HEK293 (cell line): ENCODE measurements around the gene MCUR1.

Source experiments
- CTCF ChIA-PET: fragments of 350-600 bp; formaldehyde crosslinking; extraction: SDS; loops from one replicate; lab custom pipeline; 2021; ENCODE audit warnings: antibody characterized with exemption; lab: Yijun Ruan, JAX
- POLR2A ChIA-PET: fragments of 300-600 bp; formaldehyde crosslinking; extraction: SDS; loops from one replicate; lab custom pipeline; 2020; ENCODE audit warnings: antibody characterized with exemption, inconsistent platforms; lab: Yijun Ruan, JAX
- H3K27ac ChIP-seq: fragments of 200-500 bp; sonication (Bioruptor generic); 2 replicates; pipeline ENCODE4 v1.5.1; 2014; ENCODE audit warnings: low read depth, low read length, control low read depth, inconsistent platforms; ENCODE audit errors: extremely low read depth
- H3K36me3 ChIP-seq, 2 experiments: fragments of 200-500 bp in 1 of 2; sonication (Bioruptor generic) in 1 of 2; 1 replicate in 1 of 2; 2 replicates in 1 of 2; pipeline ENCODE4 v1.5.1; 2014 to 2017; ENCODE audit warnings: inconsistent platforms in 2 of 2, low read length in 2 of 2; ENCODE audit not compliant: control insufficient read depth in 2 of 2, insufficient read depth in 1 of 2
- H3K4me1 ChIP-seq: fragments of 200-500 bp; sonication (Bioruptor generic); 2 replicates; pipeline ENCODE4 v1.5.1; 2014; ENCODE audit warnings: mild to moderate bottlenecking, low read length, inconsistent platforms; ENCODE audit not compliant: control insufficient read depth, insufficient read depth
- H3K4me3 ChIP-seq: 2 replicates; pipeline ENCODE4 v1.5.1; 2011; ENCODE audit warnings: low read depth, mild to moderate bottlenecking, control low read depth, low read length, moderate library complexity
- H3K9me3 ChIP-seq: fragments of 200-500 bp; sonication (Bioruptor generic); 2 replicates; pipeline ENCODE4 v1.5.1; 2014; ENCODE audit warnings: low read depth, low read length, inconsistent platforms; ENCODE audit not compliant: control insufficient read depth, insufficient read depth
- CTCF ChIP-seq: fragments of 450-650 bp; formaldehyde crosslinking; IDR thresholded peaks from 2 replicates; pipeline ENCODE4 v1.5.1; 2016; ENCODE audit warnings: missing biosample characterization, missing genetic modification characterization
- GLI4 ChIP-seq: fragments of 450-650 bp; formaldehyde crosslinking; IDR thresholded peaks from 2 replicates; pipeline ENCODE4 v1.5.1; 2016; ENCODE audit warnings: missing biosample characterization, missing genetic modification characterization
- GLIS1 ChIP-seq: fragments of 450-650 bp; formaldehyde crosslinking; IDR thresholded peaks from 2 replicates; pipeline ENCODE4 v1.5.1; 2016; ENCODE audit warnings: missing biosample characterization, missing genetic modification characterization
- HOXA7 ChIP-seq: sonication (generic); formaldehyde crosslinking; IDR thresholded peaks from 2 replicates; pipeline ENCODE4 v1.8.1; 2022; ENCODE audit warnings: missing genetic modification reagents, borderline replicate concordance
- KLF17 ChIP-seq: fragments of 450-650 bp; formaldehyde crosslinking; IDR thresholded peaks from 2 replicates; pipeline ENCODE4 v1.5.1; 2016; ENCODE audit warnings: missing biosample characterization, missing genetic modification characterization
- OVOL3 ChIP-seq: fragments of 450-650 bp; formaldehyde crosslinking; IDR thresholded peaks from 2 replicates; pipeline ENCODE4 v1.5.1; 2016; ENCODE audit warnings: missing biosample characterization, missing genetic modification characterization
- PRDM1 ChIP-seq: fragments of 450-650 bp; formaldehyde crosslinking; IDR thresholded peaks from 2 replicates; pipeline ENCODE4; 2016; ENCODE audit warnings: missing biosample characterization, missing genetic modification characterization
- SALL2 ChIP-seq: fragments of 450-650 bp; formaldehyde crosslinking; IDR thresholded peaks from 2 replicates; pipeline ENCODE4 v1.5.0; 2017; ENCODE audit warnings: missing biosample characterization, mild to moderate bottlenecking, missing genetic modification characterization, borderline replicate concordance
- SCRT2 ChIP-seq: fragments of 450-650 bp; formaldehyde crosslinking; IDR thresholded peaks from 2 replicates; pipeline ENCODE4 v1.5.1; 2016; ENCODE audit warnings: missing biosample characterization, missing genetic modification characterization
- ZBTB20 ChIP-seq: fragments of 450-650 bp; formaldehyde crosslinking; IDR thresholded peaks from 2 replicates; pipeline ENCODE4 v1.5.1; 2016; ENCODE audit warnings: missing biosample characterization, missing genetic modification characterization
- ZNF175 ChIP-seq: fragments of 450-650 bp; formaldehyde crosslinking; IDR thresholded peaks from 2 replicates; pipeline ENCODE4 v1.5.1; 2016; ENCODE audit warnings: missing biosample characterization, missing genetic modification characterization
- ZNF221 ChIP-seq: fragments of 450-650 bp; formaldehyde crosslinking; IDR thresholded peaks from 2 replicates; pipeline ENCODE4 v1.5.1; 2017; ENCODE audit warnings: missing biosample characterization, missing genetic modification characterization, borderline replicate concordance
- ZNF24 ChIP-seq: fragments of 450-650 bp; formaldehyde crosslinking; IDR thresholded peaks from 2 replicates; pipeline ENCODE4 v1.5.1; 2016; ENCODE audit warnings: missing biosample characterization, missing genetic modification characterization
- ZNF324 ChIP-seq: fragments of 450-650 bp; formaldehyde crosslinking; IDR thresholded peaks from 2 replicates; pipeline ENCODE4 v1.5.1; 2016; ENCODE audit warnings: missing biosample characterization, missing genetic modification characterization
- ZNF335 ChIP-seq: fragments of 450-650 bp; formaldehyde crosslinking; conservative IDR thresholded peaks from 2 replicates; pipeline ENCODE4 v1.5.1; 2016; ENCODE audit warnings: missing biosample characterization, missing genetic modification characterization
- ZNF341 ChIP-seq: fragments of 450-650 bp; formaldehyde crosslinking; IDR thresholded peaks from 2 replicates; pipeline ENCODE4; 2016; ENCODE audit warnings: low read depth, missing biosample characterization, missing genetic modification characterization
- ZNF362 ChIP-seq: fragments of 450-650 bp; formaldehyde crosslinking; IDR thresholded peaks from 2 replicates; pipeline ENCODE4 v1.5.1; 2016; ENCODE audit warnings: missing biosample characterization, missing genetic modification characterization
- ZNF37A ChIP-seq: fragments of 450-650 bp; IDR thresholded peaks from 2 replicates; pipeline ENCODE4 v1.5.1; 2018; ENCODE audit warnings: missing biosample characterization, missing genetic modification characterization
- ZNF571 ChIP-seq: fragments of 450-650 bp; formaldehyde crosslinking; IDR thresholded peaks from 2 replicates; pipeline ENCODE4 v1.5.0; 2017; ENCODE audit warnings: missing biosample characterization, missing genetic modification characterization
- ZNF704 ChIP-seq: fragments of 450-650 bp; formaldehyde crosslinking; IDR thresholded peaks from 2 replicates; pipeline ENCODE4 v1.5.1; 2016; ENCODE audit warnings: missing biosample characterization, missing genetic modification characterization
- ZSCAN23 ChIP-seq: fragments of 450-650 bp; formaldehyde crosslinking; IDR thresholded peaks from 2 replicates; pipeline ENCODE4 v1.5.1; 2016; ENCODE audit warnings: missing biosample characterization, missing genetic modification characterization
- ZSCAN4 ChIP-seq: fragments of 450-650 bp; formaldehyde crosslinking; IDR thresholded peaks from 2 replicates; pipeline ENCODE4 v1.5.1; 2017; ENCODE audit warnings: missing biosample characterization, missing genetic modification characterization

The MCUR1 gene

GRCh38 chr6:13810688-13811446 is 3.5 kb downstream of the MCUR1 start:
- Histone ChIP-seq H3K9me3 (no peaks in the 10 kb centered on the region), H3K4me1 (peaks cover 5% of the 10 kb centered on the region; the same call in 1 of the 2 replicates), H3K36me3 (peaks cover 6 to 9% of the 10 kb centered on the region in 2 experiments), H3K27ac (no peak overlapping the region), H3K4me3 (no peak overlapping the region)
- POLR2A ChIA-PET = interaction anchor here (0.6 kb wide), 1 partner anchor 16 kb away, joined by 3 read pairs; no protein-coding TSS in a partner anchor
- CTCF ChIA-PET = interaction anchor here (0.6 to 7.6 kb wide), 6 partner anchors 16 to 1303 kb away, joined by 3 to 56 read pairs (median 3); no protein-coding TSS in a partner anchor
- TF ChIP-seq HOXA7 (CRISPR knock-in tag) (no peak), ZNF221 (tag by site-specific recombination) (no peak), ZNF24 (no peak), ZNF324 (tag by site-specific recombination) (no peak)
- TF ChIP-seq, all 188 proteins: peak for 0

GRCh38 chr6:13808801-13809200 is 5.6 kb downstream of the MCUR1 start:
- Histone ChIP-seq H3K4me3 (no peak overlapping the region), H3K4me1 (peaks cover 5% of the 10 kb centered on the region; the same call in 1 of the 2 replicates), H3K36me3 (peaks cover 20 to 26% of the 10 kb centered on the region in 2 experiments), H3K27ac (no peak overlapping the region), H3K9me3 (no peaks in the 10 kb centered on the region)
- POLR2A ChIA-PET = interaction anchor here (1.1 kb wide), 1 partner anchor 82 kb away, joined by 3 read pairs; no protein-coding TSS in a partner anchor
- CTCF ChIA-PET = interaction anchor here (0.7 to 7.6 kb wide), 5 partner anchors 11 to 301 kb away, joined by 3 to 56 read pairs (median 4); no protein-coding TSS in a partner anchor
- TF ChIP-seq OVOL3 (tag by site-specific recombination) (no peak), ZNF341 (tag by site-specific recombination) (no peak), PRDM1 (tag by site-specific recombination) (no peak), GLI4 (tag by site-specific recombination) (no peak), CTCF (no peak), ZNF704 (no peak), ZNF362 (tag by site-specific recombination) (no peak), ZNF335 (tag by site-specific recombination) (no peak), ZNF175 (tag by site-specific recombination) (no peak), SCRT2 (no peak), ZSCAN23 (tag by site-specific recombination) (no peak), ZNF571 (no peak), GLIS1 (tag by site-specific recombination) (no peak), SALL2 (tag by site-specific recombination) (no peak), ZNF37A (tag by site-specific recombination) (no peak), ZBTB20 (no peak), KLF17 (tag by site-specific recombination) (no peak), ZSCAN4 (tag by site-specific recombination) (no peak)
